Adrenal gland (tissue), 5 donors: Measurements from ENCODE around the gene DPYD.

ENCODE experiments used
- CTCF ChIP-seq, 6 experiments: fragments of 450-650 bp in 4 of 6; fragments of 200-600 bp in 2 of 6; sonication (generic) in 1 of 6; IDR thresholded peaks; 1 replicate in 5 of 6; 2 replicates in 1 of 6; pipeline versions ENCODE4 v1.5.1 to v1.8.0; 2016 to 2021; ENCODE audit warnings: antibody characterized with exemption in 6 of 6, mild to moderate bottlenecking in 2 of 6, moderate library complexity in 1 of 6
- POLR2A ChIP-seq, 2 donors: fragments of 450-650 bp; IDR thresholded peaks; one replicate each; pipeline ENCODE4 v1.6.1; 2017; ENCODE audit warnings: antibody characterized with exemption in 2 of 2, mild to moderate bottlenecking in 2 of 2, moderate library complexity in 1 of 2
- donor health status: DM: no; HTN: no; CAD: no.

GRCh38 chr1:97093741-97094140, 827.1 kb downstream of the DPYD start:
- TF ChIP-seq POLR2A (IDR thresholded peaks at IDR 0.05) (no peak), CTCF (IDR thresholded peaks at IDR 0.05) (no peak)
